Measurements from ENCODE around the gene COA7.

Gene COA7

DNA sequence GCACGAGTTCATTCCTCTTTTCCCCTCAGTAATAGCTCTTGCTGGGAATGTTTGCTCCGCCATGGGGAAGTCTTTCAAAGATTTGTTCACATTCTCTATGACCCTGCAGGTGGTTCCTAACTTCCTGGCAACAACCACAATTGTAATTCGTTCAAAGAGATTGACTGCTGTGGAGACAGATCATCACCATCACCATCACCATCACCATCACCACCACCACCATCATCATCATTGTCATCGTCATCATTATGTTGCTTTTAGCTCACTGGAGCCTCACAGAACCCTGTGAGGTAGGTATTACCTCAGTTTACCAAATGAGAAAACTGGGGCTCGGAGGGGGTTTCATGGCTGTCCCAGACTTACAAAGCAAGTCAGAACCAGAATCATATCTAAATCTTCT is 30.9 kb downstream of the COA7 start:
- no peak overlapping the region for H3K27ac ChIP-seq
- TF ChIP-seq, protein P1, sequence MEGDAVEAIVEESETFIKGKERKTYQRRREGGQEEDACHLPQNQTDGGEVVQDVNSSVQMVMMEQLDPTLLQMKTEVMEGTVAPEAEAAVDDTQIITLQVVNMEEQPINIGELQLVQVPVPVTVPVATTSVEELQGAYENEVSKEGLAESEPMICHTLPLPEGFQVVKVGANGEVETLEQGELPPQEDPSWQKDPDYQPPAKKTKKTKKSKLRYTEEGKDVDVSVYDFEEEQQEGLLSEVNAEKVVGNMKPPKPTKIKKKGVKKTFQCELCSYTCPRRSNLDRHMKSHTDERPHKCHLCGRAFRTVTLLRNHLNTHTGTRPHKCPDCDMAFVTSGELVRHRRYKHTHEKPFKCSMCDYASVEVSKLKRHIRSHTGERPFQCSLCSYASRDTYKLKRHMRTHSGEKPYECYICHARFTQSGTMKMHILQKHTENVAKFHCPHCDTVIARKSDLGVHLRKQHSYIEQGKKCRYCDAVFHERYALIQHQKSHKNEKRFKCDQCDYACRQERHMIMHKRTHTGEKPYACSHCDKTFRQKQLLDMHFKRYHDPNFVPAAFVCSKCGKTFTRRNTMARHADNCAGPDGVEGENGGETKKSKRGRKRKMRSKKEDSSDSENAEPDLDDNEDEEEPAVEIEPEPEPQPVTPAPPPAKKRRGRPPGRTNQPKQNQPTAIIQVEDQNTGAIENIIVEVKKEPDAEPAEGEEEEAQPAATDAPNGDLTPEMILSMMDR (conservative IDR thresholded peaks at IDR 0.05), result no peak

DNA sequence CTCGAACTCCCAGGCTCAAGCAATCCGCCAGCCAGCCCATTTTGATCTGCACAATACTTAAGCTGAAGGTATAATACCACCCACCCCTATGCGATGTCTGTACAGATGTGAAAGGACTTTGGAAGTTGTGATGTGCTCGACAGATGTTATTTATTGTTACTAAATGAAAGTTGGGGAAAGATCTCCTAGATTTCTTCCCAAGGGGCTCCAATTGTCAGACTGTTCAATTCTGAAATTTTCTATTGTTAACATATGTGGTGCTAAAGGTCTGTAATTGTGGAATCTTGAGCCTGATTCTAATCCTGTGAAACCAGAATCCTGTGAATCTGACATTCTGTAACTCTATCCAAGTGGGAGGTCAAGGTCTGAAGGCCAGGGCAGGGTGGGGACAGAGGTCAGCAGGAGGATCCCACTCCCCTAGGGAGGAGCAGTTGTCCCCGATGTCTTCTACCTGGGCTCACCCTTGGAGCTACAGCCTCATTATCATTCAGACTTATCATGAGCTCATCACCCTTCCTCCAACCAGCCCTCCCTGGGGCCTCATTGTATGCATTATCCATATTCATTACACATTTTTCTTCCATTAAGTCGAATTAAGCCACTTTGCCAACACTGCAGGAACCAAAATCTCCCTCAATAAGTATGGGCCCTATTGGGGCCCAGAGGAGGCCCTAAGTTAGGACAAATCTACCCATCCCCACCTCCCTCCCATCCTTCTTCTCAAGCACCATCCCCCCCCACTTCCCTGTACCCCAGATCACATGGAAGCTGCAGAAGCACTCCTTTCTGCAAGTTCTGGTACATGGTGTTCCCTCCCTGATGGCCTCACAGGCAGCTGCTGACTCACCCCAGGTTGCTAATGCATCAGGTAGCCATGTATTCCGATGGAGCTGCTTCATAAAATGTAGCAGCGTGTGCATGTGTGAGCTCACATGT is 32.9 kb downstream of the COA7 start:
- TF ChIP-seq, protein P1 (conservative IDR thresholded peaks at IDR 0.05), result no peak
- no peak overlapping the region for H3K27ac ChIP-seq

DNA sequence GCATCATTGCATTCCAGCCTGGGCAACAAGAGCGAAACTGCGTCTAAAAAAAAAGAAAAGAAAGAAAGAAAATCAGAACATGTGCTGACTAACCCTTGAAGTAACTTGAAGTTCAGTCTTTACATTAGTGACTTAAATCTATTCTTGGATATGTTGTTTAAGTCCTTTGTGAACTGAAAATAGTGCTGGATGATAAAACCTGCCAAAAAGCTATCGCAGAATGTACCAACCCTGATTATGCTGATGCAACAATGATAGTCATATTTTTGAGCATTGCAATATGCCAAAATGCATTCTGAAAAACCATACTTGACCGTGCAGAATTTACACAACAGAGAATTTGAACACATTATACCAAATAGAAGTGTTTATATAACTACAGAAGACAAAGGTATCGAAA is 34.4 kb downstream of the COA7 start:
- H3K27ac ChIP-seq, result no peak overlapping the region
- TF ChIP-seq, protein P1 (conservative IDR thresholded peaks at IDR 0.05), result no peak

DNA sequence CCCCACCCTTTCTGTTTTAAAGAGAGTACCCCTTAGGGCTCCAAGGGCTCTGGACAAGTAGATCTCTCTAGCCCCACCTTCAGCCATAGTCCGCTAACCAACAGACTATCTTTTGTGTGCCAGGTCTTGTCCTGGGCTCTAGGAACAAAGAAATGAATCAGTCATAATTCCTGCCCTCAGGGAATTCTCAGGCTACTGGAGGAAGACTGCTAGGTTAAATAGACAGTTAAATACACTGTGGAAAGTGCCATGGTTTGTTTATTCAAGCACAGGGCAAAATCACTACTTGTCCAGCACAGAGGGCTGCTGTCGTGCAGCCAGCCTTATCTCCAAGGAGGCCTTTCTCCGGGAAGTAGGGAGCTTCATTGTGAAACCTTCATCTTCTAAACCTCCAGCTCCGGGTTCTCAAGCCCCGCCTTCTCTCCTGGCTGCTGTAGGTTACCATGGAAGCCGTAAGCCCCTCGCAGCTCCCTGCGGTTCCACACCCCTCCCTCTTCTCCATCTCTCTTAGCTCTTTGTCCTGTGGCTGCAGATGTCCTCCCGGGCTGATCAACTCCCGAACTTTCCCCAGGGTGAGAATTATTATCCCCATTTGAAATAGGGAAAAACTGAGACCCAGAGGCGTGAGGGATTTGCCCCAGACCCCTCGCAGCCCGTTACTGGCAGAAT is 35.4 kb downstream of the COA7 start:
- TF ChIP-seq, protein P1 (conservative IDR thresholded peaks at IDR 0.05), result no peak
- H3K27ac ChIP-seq, result peak overlapping the region; percentile 56

DNA sequence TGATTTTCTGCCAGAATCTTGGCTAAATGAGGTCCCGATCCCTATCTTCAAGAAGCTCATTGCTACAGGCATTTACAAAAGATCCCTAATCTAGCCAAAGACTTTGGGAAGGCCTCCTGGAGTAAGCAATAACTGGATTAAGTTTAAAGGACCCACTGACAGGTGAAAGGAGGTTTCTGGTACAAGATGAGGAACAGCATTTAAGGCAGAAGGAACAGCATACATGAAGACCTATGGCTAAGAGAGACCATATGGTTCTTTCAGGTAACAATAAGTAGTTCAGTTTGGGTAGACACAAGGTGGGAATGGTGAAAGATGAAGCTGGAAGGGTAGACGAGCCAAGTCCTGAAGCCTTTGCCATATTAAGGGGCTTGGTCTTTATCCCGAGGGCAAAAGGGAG is 37.3 kb downstream of the COA7 start:
- H3K27ac ChIP-seq, result no peak overlapping the region
- TF ChIP-seq, protein P1 (conservative IDR thresholded peaks at IDR 0.05), result no peak

DNA sequence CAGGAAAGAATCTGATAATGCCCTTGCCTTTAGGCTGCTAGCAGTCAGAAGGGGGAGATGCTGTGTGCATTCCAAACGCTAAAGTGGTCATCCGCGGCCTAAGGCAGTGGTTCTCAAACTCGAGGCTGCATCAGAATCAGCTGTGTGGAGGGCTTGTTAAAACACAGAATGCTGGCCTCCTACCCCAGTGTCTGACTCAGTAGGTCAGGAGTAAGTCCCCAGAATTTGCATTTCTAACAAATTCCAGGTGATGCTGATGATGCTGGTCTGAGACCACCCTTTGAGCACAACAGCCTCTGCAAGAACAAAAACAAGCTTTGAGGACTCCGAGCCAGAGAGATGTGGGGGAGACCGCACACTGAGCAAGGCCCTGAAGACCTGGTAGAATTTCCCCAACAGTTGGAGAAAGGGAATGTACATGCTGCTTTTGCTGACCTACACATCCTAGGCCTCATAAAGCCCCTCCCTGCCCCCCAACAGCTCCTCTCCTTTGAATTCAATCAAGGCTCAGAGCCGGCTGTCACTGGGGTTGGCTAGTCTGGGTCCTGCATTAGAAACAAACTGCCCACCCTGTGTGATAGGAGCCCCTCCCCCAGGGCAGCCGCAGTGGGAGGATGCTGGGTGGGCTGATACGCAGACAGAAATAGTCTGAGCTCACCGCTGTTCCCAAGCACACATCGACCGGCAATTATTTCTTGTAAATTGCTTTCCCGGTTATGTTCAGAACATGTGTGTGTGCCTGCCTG is 38.1 kb downstream of the COA7 start:
- no peak overlapping the region for H3K27ac ChIP-seq
- TF ChIP-seq, protein P1 (conservative IDR thresholded peaks at IDR 0.05), result no peak

DNA sequence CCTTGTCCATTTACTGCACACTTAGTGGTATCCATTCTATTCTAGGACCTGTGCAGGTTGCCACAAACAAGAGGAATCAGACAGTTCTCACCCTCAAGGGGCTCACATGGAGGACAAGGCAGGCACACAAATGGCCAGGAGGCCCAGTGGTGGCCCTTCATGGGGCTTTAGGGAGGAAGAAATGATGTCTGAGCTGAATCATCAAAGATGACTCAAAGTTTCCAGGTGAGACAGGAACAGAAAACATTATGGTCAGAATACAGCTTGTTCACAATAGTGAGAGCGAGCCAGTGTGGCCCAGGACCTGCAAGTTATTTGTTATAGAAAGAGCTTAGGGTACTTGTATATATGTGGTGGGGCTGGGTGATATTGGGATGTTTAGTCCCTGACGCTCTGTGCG is 38.8 kb downstream of the COA7 start:
- TF ChIP-seq, protein P1 (conservative IDR thresholded peaks at IDR 0.05), result no peak
- H3K27ac ChIP-seq, result no peak overlapping the region
